ENCODE measurements around the gene ARL15. TPM values are rescaled to one million over a fixed set of nuclear protein-coding genes. Genes with fewer than 3 reads are reported as not detected.

Gene ARL15
- total RNA-seq, 1 experiment from 2014 or later, result 13.0 TPM

GRCh38 chr5:54315736-54316528 lies 5.6 kb upstream of the ARL15 start:
- no peak overlapping the region for H2BK12ac ChIP-seq (ENCODE audit: insufficient read length, low read depth, low read length)
- H4K8ac ChIP-seq (replicated peaks; ENCODE audit: insufficient read length, low read depth, low read length), result no peak overlapping the region
- peaks cover 22% of the 10 kb centered on the region for H3K27me3 Mint-ChIP-seq (ENCODE audit: low read depth)
- no peak overlapping the region for H2BK20ac ChIP-seq (ENCODE audit: low read depth, low read length, poor library complexity, severe bottlenecking)
- H3K27me3 ChIP-seq (ENCODE audit: insufficient read depth, low read length), result no peaks in the 10 kb centered on the region
- H2BK15ac ChIP-seq (ENCODE audit: low read depth, low read length), result no peak overlapping the region
- no peak overlapping the region for H3T11ph ChIP-seq (ENCODE audit: low read length)
- no peaks in the 10 kb centered on the region for H3K9me3 ChIP-seq (ENCODE audit: control insufficient read depth, low read depth, low read length)
- no peak overlapping the region for H2AFZ ChIP-seq (ENCODE audit: low read length)
- no CpG with 5 or more reads among the region's 5 CpGs for WGBS (ENCODE audit: extremely low coverage, insufficient read length, low lambda C conversion rate)
- no peaks in the 10 kb centered on the region for H3K9me3 Mint-ChIP-seq
- no peak for DNase-seq
- H3K23me2 ChIP-seq (ENCODE audit: insufficient read length, low read depth, low read length, poor library complexity, severe bottlenecking), result peaks cover 10% of the 10 kb centered on the region
- H3K27ac ChIP-seq (ENCODE audit: insufficient read length, low read depth, low read length), result no peak overlapping the region
- no peaks in the 10 kb centered on the region; a peak in 1 of 7 replicates for H3K36me3 Mint-ChIP-seq (ENCODE audit: insufficient read depth in 1 of 3, low read depth in 3 of 3)
- H3K4ac ChIP-seq (ENCODE audit: low read depth, low read length), result no peak overlapping the region
- no peak overlapping the region for H4K5ac ChIP-seq (ENCODE audit: insufficient read length, low read depth, low read length)
- no peak overlapping the region for H3K23ac ChIP-seq (ENCODE audit: insufficient read length, low read depth, low read length)
- TF ChIP-seq CTCF (conservative IDR thresholded peaks at IDR 0.05), result no peak
- no peaks in the 10 kb centered on the region for H3K4me1 ChIP-seq (ENCODE audit: insufficient read depth, low read length)
- no peaks in the 10 kb centered on the region for H3K79me2 ChIP-seq (ENCODE audit: insufficient read depth, low read length)
- peaks cover 4 to 5% of the 10 kb centered on the region in 2 experiments; a peak in 3 of 4 replicates for H3K4me1 Mint-ChIP-seq
- no peak overlapping the region for H3K4me3 Mint-ChIP-seq
- no peak overlapping the region for H3K18ac ChIP-seq (ENCODE audit: insufficient read length, low read depth, low read length)
- no peak overlapping the region for H3K56ac ChIP-seq (ENCODE audit: insufficient read length, low read depth, low read length)
- no peak overlapping the region for H3K14ac ChIP-seq (ENCODE audit: insufficient read depth, low read length)
- no peaks in the 10 kb centered on the region for H4K20me1 ChIP-seq (ENCODE audit: control insufficient read depth, insufficient read depth, insufficient read length)
- H2AK5ac ChIP-seq (ENCODE audit: insufficient read length, low read length), result no peak overlapping the region
- H3K79me1 ChIP-seq (ENCODE audit: insufficient read depth, low read depth, low read length, poor library complexity, severe bottlenecking), result no peaks in the 10 kb centered on the region
- H2BK120ac ChIP-seq (ENCODE audit: low read depth, low read length, poor library complexity, severe bottlenecking), result no peak overlapping the region
- H2BK5ac ChIP-seq (ENCODE audit: insufficient read length, low read length), result no peak overlapping the region
- no peak overlapping the region for H3K27ac Mint-ChIP-seq
- H3K4me2 ChIP-seq (ENCODE audit: insufficient read depth, insufficient read length, low read length), result no peak overlapping the region
- H3K9ac ChIP-seq (ENCODE audit: extremely low read depth, insufficient read length, low read length), result no peak overlapping the region
- no peak overlapping the region for H4K91ac ChIP-seq (ENCODE audit: insufficient read length, low read depth, low read length)
